Endodermal cell (in vitro differentiated cells): Measurements from ENCODE around the gene CLDN9. TPM values are rescaled to one million over a fixed set of nuclear protein-coding genes. Genes with fewer than 3 reads are reported as not detected.

Experiments used
- DNase-seq: peaks from one replicate; pipeline ENCODE4 v3.0.0-alpha.2; 2017
- H3K27ac ChIP-seq: 2 replicates; pipeline ENCODE4 v1.5.1; 2013; ENCODE audit warnings: mild to moderate bottlenecking, low read depth, low read length, moderate library complexity
- H3K27me3 ChIP-seq: 2 replicates; pipeline ENCODE4 v1.6.1; 2013; ENCODE audit warnings: mild to moderate bottlenecking, low read length, moderate library complexity; ENCODE audit not compliant: insufficient read depth, control insufficient read depth, poor library complexity, severe bottlenecking
- H3K36me3 ChIP-seq: 2 replicates; pipeline ENCODE4 v1.7.0; 2013; ENCODE audit warnings: mild to moderate bottlenecking, low read length, moderate library complexity; ENCODE audit not compliant: control insufficient read depth, insufficient read depth
- H3K4me1 ChIP-seq: one replicate; pipeline ENCODE4 v1.7.0; 2013; ENCODE audit warnings: low read length; ENCODE audit not compliant: control insufficient read depth, insufficient read depth
- H3K4me3 ChIP-seq: 2 replicates; pipeline ENCODE4 v1.5.1; 2013; ENCODE audit warnings: mild to moderate bottlenecking, low read length, moderate library complexity
- H3K9ac ChIP-seq: 2 replicates; pipeline ENCODE4 v1.6.1; 2013; ENCODE audit warnings: mild to moderate bottlenecking, low read length, moderate library complexity; ENCODE audit not compliant: poor library complexity, severe bottlenecking; ENCODE audit errors: extremely low read depth
- H3K9me3 ChIP-seq: 2 replicates; pipeline ENCODE4 v1.6.1; 2013; ENCODE audit warnings: mild to moderate bottlenecking, low read length, moderate library complexity; ENCODE audit not compliant: control insufficient read depth
- H3K27ac Mint-ChIP-seq: 2 replicates; pipeline ENCODE4 v1.8.0; 2020; ENCODE audit warnings: mixed read lengths
- H3K27me3 Mint-ChIP-seq: 2 replicates; pipeline ENCODE4 v1.8.0; 2021; ENCODE audit warnings: mild to moderate bottlenecking, mixed read lengths; ENCODE audit not compliant: insufficient read depth
- H3K36me3 Mint-ChIP-seq: 2 replicates; pipeline ENCODE4 v1.8.0; 2020; ENCODE audit warnings: low read depth, mixed read lengths
- H3K4me1 Mint-ChIP-seq: 2 replicates; pipeline ENCODE4 v1.8.0; 2020; ENCODE audit warnings: mixed read lengths
- H3K4me3 Mint-ChIP-seq: 2 replicates; pipeline ENCODE4 v1.8.0; 2020; ENCODE audit warnings: mild to moderate bottlenecking, moderate library complexity, mixed read lengths
- H3K9me3 Mint-ChIP-seq: 2 replicates; pipeline ENCODE4 v1.8.0; 2020; ENCODE audit warnings: mild to moderate bottlenecking, mixed read lengths
- CTCF ChIP-seq: fragments of 200-600 bp; sonication (generic); conservative IDR thresholded peaks from 2 replicates; pipeline ENCODE4 v1.5.0; 2021; ENCODE audit warnings: antibody characterized with exemption, mild to moderate bottlenecking
- WGBS, 2 experiments: methylation state at CpG; one replicate each; pipeline versions ENCODE4 v1.1.5 to v1.1.7; 2013; ENCODE audit warnings: missing lambda C conversion rate in 2 of 2, mixed read lengths in 1 of 2; ENCODE audit not compliant: insufficient coverage in 1 of 2, insufficient read length in 1 of 2; 5-methylcytosine and 5-hydroxymethylcytosine counted together
- total RNA-seq, 2 donors: library from RNA; stranded (reverse); fragmentation: NEBNext Ultra II Directional in 1 of 2; extraction: Animal tissue kit (Norgen Biotek cat#: 25700) in 1 of 2; gene quantifications; 2 replicates in 1 of 2; 3 replicates in 1 of 2; pipeline ENCODE4 v1.2.1, GENCODE V29; 2021

Gene CLDN9
- total RNA-seq, 2 donors from 2014 or later = 0.18 TPM; not detected in 1

- no peaks in the 10 kb centered on the region for H3K36me3 ChIP-seq
- H3K4me1 ChIP-seq = no peaks in the 10 kb centered on the region
- no peaks in the 10 kb centered on the region for H3K9me3 Mint-ChIP-seq
- WGBS, 2 experiments = 95 to 100% methylated on average over 1 to 2 of the region's 3 CpGs
- no peak overlapping the region for H3K27ac Mint-ChIP-seq
- H3K27me3 Mint-ChIP-seq = peaks cover 50% of the 10 kb centered on the region
- no peaks in the 10 kb centered on the region for H3K9me3 ChIP-seq
- peaks cover 4% of the 10 kb centered on the region for H3K4me1 Mint-ChIP-seq
- TF ChIP-seq CTCF = no peak
- no peak overlapping the region for H3K9ac ChIP-seq
- H3K36me3 Mint-ChIP-seq = no peaks in the 10 kb centered on the region
- H3K27me3 ChIP-seq = peaks cover 65% of the 10 kb centered on the region
- DNase-seq = no peak
- no peak overlapping the region for H3K4me3 Mint-ChIP-seq
- no peak overlapping the region for H3K27ac ChIP-seq
- no peak overlapping the region for H3K4me3 ChIP-seq
Measured at GRCh38 chr16:3042376-3042775, 29.7 kb downstream of the CLDN9 start.

GRCh38 chr16:3044708-3045107, 32.0 kb downstream of the CLDN9 start:
- Histone ChIP-seq H3K36me3 (no peaks in the 10 kb centered on the region), H3K9ac (no peak overlapping the region), H3K27me3 (peaks cover 59% of the 10 kb centered on the region), H3K9me3 (no peaks in the 10 kb centered on the region), H3K4me3 (no peak overlapping the region), H3K4me1 (no peaks in the 10 kb centered on the region), H3K27ac (no peak overlapping the region)
- no peaks in the 10 kb centered on the region for H3K36me3 Mint-ChIP-seq
- 91 to 100% methylated on average over 2 to 5 of the region's 6 CpGs for WGBS, 2 experiments
- peaks cover 4% of the 10 kb centered on the region for H3K4me1 Mint-ChIP-seq
- DNase-seq = no peak
- no peaks in the 10 kb centered on the region for H3K9me3 Mint-ChIP-seq
- peak overlapping the region; percentile 63 for H3K4me3 Mint-ChIP-seq
- TF ChIP-seq CTCF = no peak
- no peak overlapping the region for H3K27ac Mint-ChIP-seq
- H3K27me3 Mint-ChIP-seq = peaks cover 53% of the 10 kb centered on the region

- H3K27me3 ChIP-seq = peaks cover 59% of the 10 kb centered on the region
- Mint-ChIP-seq H3K4me3 (peak within 1 kb of the TSS; percentile 63), H3K4me1 (peaks cover 4% of the 10 kb centered on the region), H3K27me3 (peaks cover 62% of the 10 kb centered on the region), H3K9me3 (no peaks in the 10 kb centered on the region), H3K27ac (peak within 1 kb of the TSS; percentile 66), H3K36me3 (no peaks in the 10 kb centered on the region)
- TF ChIP-seq CTCF = no peak
- H3K27ac ChIP-seq = no peak within 1 kb of the TSS
- H3K9me3 ChIP-seq = no peaks in the 10 kb centered on the region
- no peaks in the 10 kb centered on the region for H3K36me3 ChIP-seq
- peak; percentile 86 for DNase-seq
- 0% methylated on average over 14 to 86 of the region's 86 CpGs for WGBS, 2 experiments
- peak within 1 kb of the TSS; percentile 76 for H3K4me3 ChIP-seq
- no peaks in the 10 kb centered on the region for H3K4me1 ChIP-seq
- H3K9ac ChIP-seq = no peak within 1 kb of the TSS
Measured at GRCh38 chr16:3045758-3046640, 33.3 kb downstream of the CLDN9 start, which contains the start of gene MMP25. Gene MMP25, plus strand, starts transcription at chr16:3046561. Its CDS starts 357 bp downstream, at chr16:3046918.
